ENCODE data around the gene SHBG. TPM values are rescaled to one million over a fixed set of nuclear protein-coding genes. Genes with fewer than 3 reads are reported as not detected.

The SHBG gene
- total RNA-seq, result 10 to 100 TPM in 1 of 8 experiments, 1 to 10 TPM in 4, under 1 TPM in 2, not detected in 1; 0.54 to 26.2 (median 1.7) TPM

GRCh38 chr17:7629939-7630571 lies at the start of gene SHBG:
Gene SHBG (plus strand): TSS chr17:7630135. CDS start chr17:7630173, 38 bp downstream.
- no peak for ATAC-seq (replicated peaks in 6 of 8)
- in situ Hi-C loops (cut with MboI; ENCODE audit: low pct_unique_long_range_greater_than_20kb in 2 of 9, low sequenced_read_pairs in 9 of 9, unreplicated experiment in 9 of 9), result no loop called here
- H3K4me3 ChIP-seq, result no peak within 1 kb of the TSS

GRCh38 chr17:7580604-7581575 lies 49.0 kb upstream of the SHBG start:
- peaks cover 24 to 29% of the 10 kb centered on the region in 2 donors for H3K4me1 ChIP-seq (replicated peaks in 1 of 2)
- in situ Hi-C loops (cut with MboI; ENCODE audit: low pct_unique_long_range_greater_than_20kb in 2 of 9, low sequenced_read_pairs in 9 of 9, unreplicated experiment in 9 of 9), result no loop called here
- ATAC-seq (replicated peaks in 6 of 8), result no peak
- 20 to 100% (median 91%) methylated on average over 1 to 17 of the region's 23 CpGs; no CpG with 5 or more reads in 2 of the 10 experiments for WGBS, 10 experiments
- H3K27ac ChIP-seq, result no peak overlapping the region
- no peak overlapping the region for H3K4me3 ChIP-seq

More at GRCh38 chr17:7629939-7630571, at the start of gene SHBG:
- no peak within 1 kb of the TSS for H3K27ac ChIP-seq
- 33 to 90% (median 63%) methylated on average over 1 to 4 of the region's 13 CpGs; no CpG with 5 or more reads in 4 of the 10 experiments for WGBS, 10 experiments
- peaks cover 14% of the 10 kb centered on the region in 2 donors for H3K4me1 ChIP-seq (replicated peaks in 1 of 2)

- WGBS, 10 experiments, result 83 to 100% (median 95%) methylated on average over 1 to 12 of the region's 36 CpGs; no CpG with 5 or more reads in 6 of the 10 experiments
- in situ Hi-C loops (cut with MboI; ENCODE audit: low pct_unique_long_range_greater_than_20kb in 2 of 9, low sequenced_read_pairs in 9 of 9, unreplicated experiment in 9 of 9), result no loop called here
- ATAC-seq (replicated peaks in 6 of 8), result no peak
- Histone ChIP-seq H3K4me3 (peak overlapping the region; percentile 15 to 75 (median 70)), H3K27ac (peak overlapping the region; percentile 99), H3K4me1 (replicated peaks in 1 of 2) (peaks cover 24 to 29% of the 10 kb centered on the region in 2 donors)
Measured at GRCh38 chr17:7582396-7583252, 47.3 kb upstream of the SHBG start.

GRCh38 chr17:7583253-7584109 lies 46.5 kb upstream of the SHBG start, which contains the start of gene MPDU1:
Gene MPDU1 (plus strand): TSS chr17:7583852. CDS start chr17:7583863, 11 bp downstream.
- peak within 1 kb of the TSS; percentile 99 for H3K27ac ChIP-seq
- in situ Hi-C loops (cut with MboI; ENCODE audit: low pct_unique_long_range_greater_than_20kb in 2 of 9, low sequenced_read_pairs in 9 of 9, unreplicated experiment in 9 of 9), result no loop called here
- 0 to 19% (median 1%) methylated on average over 5 to 39 of the region's 69 CpGs; no CpG with 5 or more reads in 4 of the 10 experiments for WGBS, 10 experiments
- peak; percentile 35 to 86 (median 76) for ATAC-seq (replicated peaks in 6 of 8)
- H3K4me1 ChIP-seq (replicated peaks in 1 of 2), result peaks cover 24 to 29% of the 10 kb centered on the region in 2 donors
- peak within 1 kb of the TSS; percentile 63 to 75 (median 70) for H3K4me3 ChIP-seq

- H3K27ac ChIP-seq, result no peak overlapping the region
- ATAC-seq (replicated peaks in 6 of 8), result no peak
- no peak overlapping the region for H3K4me3 ChIP-seq
- H3K4me1 ChIP-seq (replicated peaks in 1 of 2), result peaks cover 26% of the 10 kb centered on the region in 2 donors
- in situ Hi-C loops (cut with MboI; ENCODE audit: low pct_unique_long_range_greater_than_20kb in 2 of 9, low sequenced_read_pairs in 9 of 9, unreplicated experiment in 9 of 9), result no loop called here
- 60 to 100% (median 85%) methylated on average over 1 to 5 of the region's 9 CpGs; no CpG with 5 or more reads in 4 of the 10 experiments for WGBS, 10 experiments
Measured at GRCh38 chr17:7586673-7587419, 43.1 kb upstream of the SHBG start.

GRCh38 chr17:7587420-7588151 lies 42.3 kb upstream of the SHBG start:
- in situ Hi-C loops (cut with MboI; ENCODE audit: low pct_unique_long_range_greater_than_20kb in 2 of 9, low sequenced_read_pairs in 9 of 9, unreplicated experiment in 9 of 9), result no loop called here
- H3K4me3 ChIP-seq, result no peak overlapping the region
- 0 to 100% (median 97%) methylated on average over 1 to 6 of the region's 12 CpGs; no CpG with 5 or more reads in 5 of the 10 experiments for WGBS, 10 experiments
- H3K4me1 ChIP-seq (replicated peaks in 1 of 2), result peaks cover 19 to 22% of the 10 kb centered on the region in 2 donors
- no peak overlapping the region for H3K27ac ChIP-seq
- peak in 2 of 8 experiments; percentile 5 to 9 for ATAC-seq (replicated peaks in 6 of 8)

- ATAC-seq (replicated peaks in 6 of 8), result peak; percentile 2 to 21 (median 5)
Measured at GRCh38 chr17:7588553-7589203, 41.3 kb upstream of the SHBG start.

GRCh38 chr17:7589204-7589868 lies 40.6 kb upstream of the SHBG start:
- peaks cover 11 to 13% of the 10 kb centered on the region in 2 donors for H3K4me1 ChIP-seq (replicated peaks in 1 of 2)
- peak; percentile 45 to 88 (median 79) for ATAC-seq (replicated peaks in 6 of 8)
- in situ Hi-C loops (cut with MboI; ENCODE audit: low pct_unique_long_range_greater_than_20kb in 2 of 9, low sequenced_read_pairs in 9 of 9, unreplicated experiment in 9 of 9), result no loop called here

More at GRCh38 chr17:7588553-7589203, 41.3 kb upstream of the SHBG start:
- 100% methylated on average over 1 to 3 of the region's 30 CpGs; no CpG with 5 or more reads in 8 of the 10 experiments for WGBS, 10 experiments
- peak overlapping the region in 4 of 5 donors; percentile 11 to 33 (median 24) for H3K4me3 ChIP-seq
- peak overlapping the region in 1 of 2 donors; percentile 47 for H3K27ac ChIP-seq
- in situ Hi-C loops (cut with MboI; ENCODE audit: low pct_unique_long_range_greater_than_20kb in 2 of 9, low sequenced_read_pairs in 9 of 9, unreplicated experiment in 9 of 9), result no loop called here
- H3K4me1 ChIP-seq (replicated peaks in 1 of 2), result peaks cover 11 to 14% of the 10 kb centered on the region in 2 donors

GRCh38 chr17:7589891-7590691 lies 39.8 kb upstream of the SHBG start, which contains the start of gene SOX15:
Gene SOX15 (minus strand): TSS chr17:7590094. CDS start chr17:7589676, 418 bp downstream.
- WGBS, 10 experiments, result 0 to 100% (median 60%) methylated on average over 1 to 7 of the region's 24 CpGs; no CpG with 5 or more reads in 4 of the 10 experiments
- peak in 4 of 8 experiments; percentile 3 to 9 (median 5) for ATAC-seq (replicated peaks in 6 of 8)
- H3K4me1 ChIP-seq (replicated peaks in 1 of 2), result peaks cover 5 to 6% of the 10 kb centered on the region in 2 donors
- peak within 1 kb of the TSS in 1 of 2 donors; percentile 47 for H3K27ac ChIP-seq
- peak within 1 kb of the TSS; percentile 5 to 33 (median 21) for H3K4me3 ChIP-seq
- in situ Hi-C loops (cut with MboI; ENCODE audit: low pct_unique_long_range_greater_than_20kb in 2 of 9, low sequenced_read_pairs in 9 of 9, unreplicated experiment in 9 of 9), result no loop called here

More at GRCh38 chr17:7589204-7589868, 40.6 kb upstream of the SHBG start:
- peak overlapping the region in 1 of 2 donors; percentile 47 for H3K27ac ChIP-seq
- WGBS, 10 experiments, result 0 to 100% (median 20%) methylated on average over 1 to 5 of the region's 56 CpGs; no CpG with 5 or more reads in 3 of the 10 experiments
- H3K4me3 ChIP-seq, result peak overlapping the region; percentile 5 to 33 (median 21)
